HG02571 (cell line): ENCODE results near the gene KCNA3.

ENCODE experiments used
- ATAC-seq: cut with Tn5 transposase; IDR thresholded peaks from one replicate; pipeline ENCODE4 v1.9.1; 2021; ENCODE audit warnings: mild to moderate bottlenecking, moderate library complexity; ENCODE audit not compliant: unreplicated experiment

Gene KCNA3

DNA sequence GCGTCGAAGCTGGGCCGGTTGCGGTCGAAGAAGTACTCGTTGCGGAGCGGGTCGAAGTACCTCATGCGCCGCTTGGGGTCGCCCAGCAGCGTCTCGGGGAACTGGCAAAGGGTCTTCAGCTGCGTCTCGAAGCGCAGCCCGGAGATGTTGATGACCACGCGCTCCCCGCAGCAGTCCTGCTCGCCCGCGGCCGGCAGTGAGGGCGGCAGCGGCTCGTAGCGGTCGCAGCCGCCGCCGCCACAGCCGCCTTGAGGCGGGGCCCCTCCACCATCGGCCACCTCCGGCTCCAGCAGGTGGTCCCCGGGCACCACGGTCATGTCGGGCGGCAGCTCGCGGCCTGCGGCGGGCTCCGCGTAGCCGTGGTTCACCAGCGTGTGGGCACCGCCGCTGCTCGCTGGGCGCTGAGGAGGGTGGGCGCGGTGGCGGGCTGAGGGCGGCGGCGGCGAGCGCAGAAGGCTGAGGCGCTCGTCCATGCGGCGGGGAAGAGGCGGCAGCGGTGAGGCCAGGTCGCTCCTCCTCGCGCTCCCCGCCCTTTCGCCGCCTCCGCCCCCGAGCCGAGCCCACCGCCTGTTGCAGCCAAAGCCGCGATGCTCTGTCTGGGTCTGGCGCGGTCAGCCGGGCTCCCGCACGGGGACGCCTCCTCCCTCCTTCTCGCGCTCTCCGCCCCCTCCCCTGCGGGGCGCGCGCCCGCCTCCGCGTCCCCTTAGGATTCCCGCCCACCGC is at the start of gene KCNA3:
KCNA3 (minus strand) TSS at position 604 of the 723 bp plus-strand sequence; CDS start at position 473, 131 bp downstream.
- ATAC-seq, result peak; percentile 37

DNA sequence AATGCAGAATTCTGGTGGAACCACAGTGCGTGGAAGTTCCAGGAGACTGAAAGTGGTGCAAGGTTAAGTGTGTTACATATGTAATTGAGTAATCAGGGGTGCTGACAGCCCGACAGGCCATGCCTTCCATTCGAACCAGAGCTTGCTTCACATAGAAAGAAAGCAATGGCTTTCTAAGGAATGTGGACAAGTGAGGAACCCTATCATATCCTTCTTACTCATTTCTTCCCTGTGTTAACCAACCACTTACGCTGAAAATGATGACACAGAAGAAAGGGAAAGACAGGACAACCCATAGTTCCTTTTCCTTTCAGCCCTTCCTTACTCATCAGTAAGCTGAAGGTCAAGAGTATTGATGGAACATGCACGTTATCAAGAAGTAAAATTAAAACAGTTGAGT is 48.1 kb upstream of the KCNA3 start:
- no peak for ATAC-seq

DNA sequence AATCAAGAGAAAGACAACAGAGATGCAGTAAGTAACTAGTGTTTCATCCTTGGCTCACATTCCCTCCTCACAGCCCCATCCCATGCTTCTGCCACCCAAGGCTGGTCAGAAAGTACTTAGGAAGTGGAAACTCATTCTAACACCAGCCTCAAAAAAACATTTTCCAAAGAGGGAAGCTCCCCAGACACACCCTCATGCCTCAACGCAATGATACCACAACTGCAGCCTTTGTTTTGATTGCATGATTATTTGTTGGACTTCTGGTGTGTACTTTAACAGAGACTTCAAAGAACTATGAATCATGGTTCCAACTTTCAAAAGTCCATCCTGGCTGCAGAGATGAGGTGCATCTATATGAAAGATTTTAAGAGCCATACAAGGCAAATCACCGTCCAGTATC is 45.2 kb upstream of the KCNA3 start:
- no peak for ATAC-seq

DNA sequence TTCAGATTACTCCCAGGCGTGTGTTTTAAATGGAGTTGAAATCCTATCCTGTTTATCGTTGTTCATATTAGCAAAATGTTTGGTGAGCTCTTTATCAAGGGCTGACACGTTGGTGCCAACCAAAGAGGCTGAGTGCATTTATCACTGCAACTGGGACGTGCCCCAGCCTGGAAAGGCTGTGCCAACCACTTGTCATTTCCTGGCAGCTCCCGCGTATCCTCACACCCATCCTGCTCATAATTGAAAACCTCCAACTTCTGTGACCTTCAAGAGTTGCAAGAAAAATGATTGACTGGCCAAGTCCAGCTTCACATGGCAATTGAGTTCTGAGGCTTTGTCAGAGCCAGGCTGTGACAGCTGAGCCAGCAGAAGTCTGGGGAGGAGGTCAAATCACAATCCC is 43.7 kb upstream of the KCNA3 start:
- no peak for ATAC-seq

DNA sequence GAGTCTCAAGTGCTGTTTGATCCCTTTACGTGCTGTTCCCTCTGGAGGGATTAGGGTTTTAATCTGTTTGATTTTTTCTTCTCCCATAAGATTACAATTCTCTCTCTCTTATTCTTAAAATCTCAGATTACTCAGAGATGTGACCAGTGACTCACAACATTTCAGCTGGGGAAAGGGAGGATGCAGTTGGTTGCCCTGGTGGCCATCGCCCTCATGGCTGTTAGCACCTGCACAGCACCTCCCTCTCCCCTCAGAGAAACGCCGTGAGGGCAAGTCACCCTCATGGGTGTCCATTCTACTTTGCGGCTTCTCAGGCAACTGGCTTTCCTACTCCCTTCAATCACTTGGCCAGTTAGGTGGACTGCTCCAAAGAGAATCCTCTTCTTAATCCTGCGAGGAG is 42.4 kb upstream of the KCNA3 start:
- ATAC-seq, result no peak

DNA sequence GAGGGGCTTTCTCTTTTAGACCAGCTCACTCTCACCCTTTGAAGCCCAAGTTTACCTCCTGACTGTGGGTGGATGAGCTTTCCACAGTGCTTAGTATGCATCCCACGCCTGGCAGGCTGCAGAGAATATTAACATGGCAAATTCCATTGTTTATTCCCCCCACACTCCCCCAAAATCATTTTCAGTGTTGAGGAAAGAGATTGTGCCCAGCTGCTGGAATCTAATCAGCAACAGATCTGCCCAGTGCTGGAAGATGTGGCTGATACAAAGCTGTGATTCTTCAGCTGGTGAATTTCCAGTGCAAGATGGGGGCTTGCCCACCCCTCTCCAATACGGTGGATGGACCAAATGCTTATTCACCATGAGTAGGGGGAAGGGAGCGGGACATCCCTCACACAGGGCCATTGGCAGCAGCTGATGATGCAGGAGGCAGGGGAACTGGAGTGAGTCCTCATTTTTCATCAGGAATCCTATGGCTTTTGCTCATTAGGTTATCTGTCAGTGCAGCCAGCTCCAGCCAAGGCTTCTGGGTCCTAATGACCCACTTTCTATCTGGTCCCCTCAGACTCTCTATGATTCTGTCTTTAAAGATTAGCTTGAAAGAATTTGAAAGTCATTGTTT is 39.7 kb upstream of the KCNA3 start:
- no peak for ATAC-seq

DNA sequence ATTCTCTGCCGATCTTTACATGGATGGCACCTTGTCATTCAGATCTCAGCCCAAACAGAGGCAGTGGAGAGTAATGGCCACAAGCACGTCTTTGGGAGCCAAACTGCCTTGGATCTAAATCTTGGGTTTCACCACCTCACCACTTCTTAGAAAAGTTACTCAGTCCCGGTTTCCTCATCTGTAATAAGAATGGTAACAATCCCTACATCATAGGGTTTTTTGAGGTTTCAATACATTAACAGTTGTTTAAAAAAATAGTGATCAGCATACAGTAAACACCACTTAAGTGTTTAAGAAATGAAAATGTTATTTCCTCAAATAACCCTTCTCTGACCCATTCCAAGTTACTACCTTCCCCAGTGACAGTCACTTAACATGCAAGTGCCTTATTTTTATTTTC is 38.5 kb upstream of the KCNA3 start:
- no peak for ATAC-seq

DNA sequence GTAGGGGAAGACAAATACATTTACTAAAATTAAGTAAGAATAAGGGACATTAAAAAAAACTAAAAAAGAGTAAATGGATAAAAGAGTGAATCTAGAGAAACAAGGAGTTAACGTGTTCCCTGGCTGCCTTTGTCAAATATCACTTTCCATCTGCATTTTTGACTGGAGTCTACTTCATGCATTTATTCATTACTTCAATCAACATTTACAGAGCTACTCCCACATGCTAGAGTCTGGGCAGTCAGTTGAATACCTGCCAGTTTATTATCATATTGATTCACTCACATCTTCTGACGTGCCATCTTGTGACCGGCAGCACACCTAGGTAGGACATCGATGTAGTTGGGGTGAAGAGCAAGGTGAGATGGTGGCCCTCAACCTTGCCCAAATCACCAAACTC is 35.6 kb upstream of the KCNA3 start:
- ATAC-seq, result no peak

DNA sequence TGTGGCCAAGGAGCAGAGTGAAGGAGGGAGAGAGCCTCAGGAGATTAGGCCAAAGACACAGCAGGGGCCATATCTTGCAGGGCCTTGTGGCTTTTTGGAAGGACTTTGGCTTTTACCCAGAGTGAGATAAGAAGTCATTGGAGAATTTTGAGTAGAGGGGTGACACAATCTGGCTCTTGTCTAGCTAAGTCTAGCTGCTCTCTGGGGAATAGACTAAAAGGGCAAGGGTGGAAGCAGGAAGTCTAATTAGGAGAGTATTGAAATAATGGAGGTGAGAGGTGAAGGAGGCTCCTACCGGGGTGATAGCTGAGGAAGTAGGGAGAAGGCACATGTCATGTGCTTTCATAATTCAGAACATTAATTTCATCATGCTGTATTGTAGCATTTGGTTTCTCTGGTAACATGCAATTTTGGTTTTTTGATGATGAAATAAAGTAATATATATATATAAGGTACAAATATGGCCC is 34.3 kb upstream of the KCNA3 start:
- no peak for ATAC-seq

DNA sequence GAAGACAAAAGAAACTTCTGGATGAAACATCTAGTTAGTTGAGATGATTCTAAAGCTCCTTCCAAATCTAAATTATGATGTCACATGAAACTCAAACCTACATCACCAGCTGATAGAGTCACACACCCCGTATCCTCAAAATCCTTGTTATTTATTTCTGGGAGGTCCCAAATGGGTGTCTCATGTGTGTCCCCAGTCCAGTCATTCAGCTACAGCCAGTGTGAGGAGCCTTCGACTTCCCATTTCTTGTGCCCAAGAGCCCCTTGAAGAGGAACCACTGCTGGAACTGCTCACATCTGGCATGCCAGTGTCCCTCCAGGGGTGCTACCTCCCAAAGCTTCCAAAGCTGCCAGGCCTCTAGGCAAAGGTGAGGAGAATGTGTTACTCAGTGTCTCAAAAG is 32.5 kb upstream of the KCNA3 start:
- no peak for ATAC-seq

DNA sequence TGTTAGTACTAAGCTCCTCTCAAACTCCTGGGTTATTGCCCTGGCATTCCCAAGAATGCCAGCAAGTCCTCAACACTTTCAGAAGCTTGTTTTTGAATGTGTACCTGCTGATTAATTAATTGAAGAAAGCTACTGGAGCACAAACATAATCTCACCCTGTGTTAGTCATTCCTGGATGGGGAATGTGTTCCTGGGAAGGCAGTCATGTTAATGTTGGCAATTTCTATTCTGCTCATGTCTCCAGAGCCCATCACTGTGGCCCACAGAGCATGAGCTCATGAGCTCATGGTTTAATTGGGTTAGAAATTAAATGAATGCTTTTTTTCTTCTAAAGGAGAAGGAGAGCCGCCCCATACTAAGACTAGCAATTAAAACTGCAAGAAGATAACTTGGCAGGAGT is 31.9 kb upstream of the KCNA3 start:
- ATAC-seq, result no peak

DNA sequence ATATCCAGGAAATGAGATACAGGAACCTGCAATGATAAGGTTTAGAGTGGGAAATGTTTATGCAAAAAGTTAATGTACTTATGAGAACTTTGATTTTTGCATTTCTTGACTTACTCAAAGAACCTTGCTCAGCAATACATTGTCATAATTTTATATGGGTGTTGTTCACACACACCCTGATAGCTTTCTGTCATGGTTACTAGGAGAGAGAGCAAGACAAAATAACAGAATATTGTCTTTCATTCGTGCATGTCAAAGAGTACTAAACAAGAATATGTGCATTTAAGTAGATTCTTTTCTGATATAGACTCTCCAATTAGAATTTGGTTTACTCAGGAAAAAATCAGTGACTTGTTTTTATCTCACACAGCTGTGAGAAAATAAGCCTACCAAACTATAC is 27.5 kb upstream of the KCNA3 start:
- ATAC-seq, result no peak

DNA sequence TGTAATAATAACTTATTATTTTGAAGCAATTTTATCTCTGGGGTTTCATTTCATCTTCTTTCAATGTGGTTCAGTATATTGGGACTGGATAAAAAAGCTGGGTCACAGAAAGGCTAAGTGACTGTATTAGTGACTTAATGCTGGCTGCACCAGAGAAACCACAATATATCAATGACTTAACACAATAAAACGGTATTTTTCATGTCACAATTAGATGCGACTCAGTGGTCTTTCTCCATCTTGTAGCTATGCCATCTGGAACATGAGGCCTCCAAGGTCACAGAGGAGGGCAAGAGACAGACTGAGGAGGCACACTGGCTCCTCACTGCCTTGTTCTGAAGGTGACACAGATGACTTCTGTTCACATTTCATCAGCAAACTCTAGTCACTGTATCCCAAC is 26.0 kb upstream of the KCNA3 start:
- ATAC-seq, result no peak

DNA sequence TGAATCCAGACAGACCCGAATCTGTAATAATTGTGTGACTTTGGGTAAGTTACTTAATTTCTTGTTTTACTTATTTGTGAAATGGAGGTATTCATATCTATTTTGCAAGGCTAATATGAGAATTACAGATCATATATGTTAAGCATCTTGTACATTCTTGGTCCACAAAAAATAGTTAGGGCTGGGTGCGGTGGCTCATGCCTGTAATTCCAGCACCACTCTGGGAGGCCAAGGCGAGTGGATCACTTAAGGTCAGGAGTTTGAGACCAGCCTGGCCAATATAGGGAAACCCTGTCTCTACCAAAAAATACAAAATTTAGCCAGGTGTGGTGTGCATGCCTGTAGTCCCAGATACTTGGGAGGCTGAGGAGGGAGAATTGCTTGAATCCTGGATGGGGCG is 22.9 kb upstream of the KCNA3 start:
- ATAC-seq, result no peak

DNA sequence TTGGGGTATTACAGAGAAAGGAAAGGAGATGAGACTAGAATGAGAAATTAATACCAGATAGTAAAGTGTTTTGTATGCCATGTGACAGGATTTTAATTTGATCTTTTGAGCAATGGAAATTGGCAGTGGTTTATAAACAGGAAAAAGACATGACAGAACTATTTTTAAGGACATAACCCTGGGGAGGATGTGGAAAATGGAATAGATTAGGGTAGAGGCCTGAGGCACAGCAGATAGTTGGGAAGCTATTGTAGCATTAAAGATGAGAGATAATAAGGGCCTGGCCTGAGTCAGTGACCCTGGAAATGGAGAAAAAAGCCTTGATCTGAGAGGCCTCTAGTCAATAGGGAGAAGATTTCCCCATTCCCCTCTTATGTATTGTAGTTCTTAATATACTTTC is 22.1 kb upstream of the KCNA3 start:
- ATAC-seq, result no peak

DNA sequence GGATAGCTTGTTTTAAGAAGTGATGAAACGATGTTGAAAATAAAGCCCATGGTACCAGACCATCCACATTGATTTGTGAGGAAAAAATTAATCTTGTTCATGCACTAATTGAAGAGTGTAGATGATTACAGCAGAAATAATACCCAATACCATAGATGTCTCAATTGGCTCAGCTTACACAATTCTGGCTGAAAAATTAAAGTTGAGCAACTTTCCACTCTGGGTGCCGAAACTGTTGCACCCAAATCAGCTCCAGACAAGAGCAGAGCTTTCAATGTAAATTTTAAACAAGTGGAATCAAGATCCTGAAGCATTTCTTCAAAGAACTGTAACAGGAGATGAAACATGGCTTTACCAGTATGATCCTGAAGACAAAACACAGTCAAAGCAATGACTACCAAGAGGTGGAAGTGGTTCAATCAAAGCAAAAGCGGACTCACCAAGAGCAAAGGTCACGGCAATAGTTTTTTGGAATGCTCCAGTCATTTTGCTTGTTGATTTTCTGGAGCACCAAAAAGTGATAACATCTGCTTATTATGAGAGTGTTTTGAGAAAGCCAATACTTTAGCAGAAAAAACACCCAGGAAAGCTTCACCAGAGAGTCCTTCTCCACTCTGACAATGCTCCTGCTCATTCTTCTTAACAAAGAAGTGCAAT is 16.1 kb upstream of the KCNA3 start:
- ATAC-seq, result no peak

DNA sequence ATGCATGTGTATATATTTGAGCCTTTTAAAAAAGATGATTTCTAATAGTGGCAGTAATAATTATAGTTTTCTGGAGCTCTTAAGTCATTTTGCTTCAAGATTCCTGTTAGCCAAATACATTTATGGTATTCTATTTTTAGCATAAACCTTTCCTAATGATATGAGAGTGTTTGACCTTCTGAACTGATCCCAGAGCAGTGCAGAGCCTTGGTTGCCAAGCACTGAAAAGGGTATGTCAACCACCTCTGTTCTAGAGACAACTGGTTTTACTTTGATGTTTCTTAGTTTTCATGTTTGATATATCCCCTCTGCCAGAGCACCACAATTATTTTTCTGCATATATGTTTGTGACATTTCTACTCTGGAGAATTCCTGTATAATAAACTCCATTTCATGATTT is 15.1 kb upstream of the KCNA3 start:
- ATAC-seq, result no peak

DNA sequence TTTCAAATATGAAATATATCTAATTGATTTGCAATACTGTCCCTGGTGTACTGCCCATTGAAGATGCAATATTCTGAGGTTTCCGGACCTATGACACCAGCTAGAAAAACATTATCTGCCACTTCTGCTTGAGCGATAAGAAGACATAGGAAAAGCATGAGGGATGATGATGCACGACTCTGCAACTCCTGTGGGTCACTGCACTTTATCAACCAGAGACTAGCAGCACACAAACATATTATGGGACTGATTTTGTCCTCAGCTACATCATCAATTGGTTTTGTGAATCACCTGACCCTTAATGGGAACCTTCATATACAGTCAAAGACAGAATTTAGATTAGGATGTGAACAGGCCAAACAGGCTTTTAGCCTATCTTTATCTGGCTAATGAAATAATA is 13.8 kb upstream of the KCNA3 start:
- ATAC-seq, result no peak

DNA sequence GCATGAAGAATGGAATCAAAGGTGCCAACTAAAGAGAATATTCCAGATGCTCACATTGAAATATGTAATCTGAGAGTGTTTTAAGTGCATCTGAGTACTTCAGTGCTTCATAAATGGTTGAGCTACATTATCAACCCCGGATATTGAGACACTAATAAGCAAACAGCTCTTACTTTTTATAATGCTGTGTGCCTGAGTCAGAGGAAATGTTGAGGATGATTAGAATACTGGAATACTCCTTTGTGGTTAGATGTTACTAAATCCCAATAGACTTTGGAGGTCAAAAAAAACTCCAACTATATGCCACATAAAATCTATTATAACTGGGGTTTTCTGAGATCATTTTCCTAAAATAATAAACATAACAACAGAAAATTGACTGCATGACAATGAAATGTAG is 12.5 kb upstream of the KCNA3 start:
- no peak for ATAC-seq

DNA sequence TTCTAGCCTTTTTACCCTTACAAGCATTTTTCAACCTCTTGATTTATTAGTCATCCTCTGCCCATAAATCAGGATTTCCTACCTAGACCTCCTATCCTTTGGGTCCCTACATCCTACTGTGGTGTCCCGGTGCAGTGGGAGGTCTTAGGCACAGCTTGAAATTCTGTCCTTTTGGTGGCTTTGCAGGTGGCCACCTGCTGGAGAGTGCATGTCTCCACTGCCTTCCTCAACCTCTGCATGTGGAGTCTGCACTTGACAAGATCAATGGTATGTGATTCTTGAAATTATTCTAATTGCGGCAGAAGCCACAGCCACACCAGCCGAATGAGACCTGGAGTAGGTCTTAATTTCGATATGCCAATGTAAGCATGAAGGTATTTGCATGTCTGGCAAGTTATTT is 11.4 kb upstream of the KCNA3 start:
- no peak for ATAC-seq

DNA sequence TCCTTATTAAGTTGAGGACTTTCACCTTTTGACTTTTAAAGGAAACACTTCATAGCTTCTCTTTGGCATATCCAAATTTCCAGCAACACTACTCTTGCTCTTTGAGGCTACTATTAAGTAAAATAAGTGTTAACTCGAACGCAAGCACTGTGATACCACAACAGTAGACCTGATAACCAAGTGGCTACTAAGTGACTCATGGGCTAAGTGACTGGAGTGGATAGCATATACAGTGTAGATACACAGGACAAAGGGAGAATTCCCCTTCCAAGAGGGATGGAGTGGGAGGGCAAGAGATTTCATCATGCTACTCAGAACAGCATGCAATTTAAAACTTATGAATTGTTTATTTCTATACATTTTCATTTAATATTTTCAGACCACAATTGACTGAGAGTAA is 9.8 kb upstream of the KCNA3 start:
- no peak for ATAC-seq

DNA sequence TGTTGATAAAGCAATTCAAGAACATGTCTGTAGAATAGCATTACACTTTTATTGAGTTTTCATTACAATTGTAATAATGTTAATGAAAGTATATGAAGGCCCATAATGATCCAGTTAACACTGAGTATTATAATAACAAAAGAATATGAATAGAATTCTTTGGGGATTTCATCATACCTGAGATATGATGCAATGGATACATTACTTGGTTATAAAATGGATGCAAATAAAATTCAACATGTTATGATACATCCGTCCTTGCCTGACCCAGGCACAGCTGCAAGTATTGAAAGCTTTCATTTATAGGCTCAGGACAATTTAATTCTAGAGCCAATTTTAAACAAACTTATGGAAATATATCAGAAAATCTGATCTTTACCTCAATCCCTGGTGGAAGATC is 8.2 kb upstream of the KCNA3 start:
- ATAC-seq, result no peak
